Activated CD8-positive, alpha-beta memory T cell treated with anti-CD3 and anti-CD28 coated beads, Interleukin-2, amount 50 U/mL, for 1 hour (primary cell): ENCODE measurements around the gene SPACA6.

Experiments used
- DNase-seq: peaks from one replicate; pipeline ENCODE4 v3.0.0-alpha.2; 2020; ENCODE audit errors: extremely low read depth

The SPACA6 gene

GRCh38 chr19:51689751-51690453, 3.2 kb upstream of the SPACA6 start:
- no peak for DNase-seq

DNA sequence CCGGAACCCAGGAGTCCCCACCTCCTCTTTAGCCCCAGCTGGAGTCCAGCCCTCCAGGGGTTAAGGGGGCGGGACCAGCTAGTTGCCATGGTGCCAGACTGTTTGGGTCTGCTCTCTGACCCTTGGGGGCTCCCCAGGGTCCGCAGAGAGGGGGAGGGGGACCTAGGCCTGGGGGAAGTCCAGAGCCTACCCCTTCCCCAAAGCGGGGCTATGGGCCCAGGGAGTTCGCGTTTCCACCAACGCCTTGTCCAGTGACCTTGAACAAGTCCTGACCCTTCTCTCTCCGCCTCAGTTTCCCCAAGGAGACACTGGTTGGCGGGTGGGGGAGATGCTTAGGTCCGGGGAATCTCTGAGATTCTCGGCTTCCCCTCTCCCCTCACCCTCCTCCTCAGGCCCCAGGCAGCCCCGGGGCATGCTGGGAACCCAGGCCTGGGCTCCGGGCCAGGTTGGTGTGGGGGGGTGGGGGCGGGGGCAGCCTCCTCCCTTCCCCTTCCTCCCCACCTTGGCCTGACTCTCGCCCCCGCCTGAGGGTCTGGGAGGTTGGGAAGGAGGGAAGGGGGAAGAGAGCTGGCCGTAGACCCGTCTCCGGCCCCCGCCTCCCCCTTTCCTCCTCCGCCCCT, 2.6 kb upstream of the SPACA6 start:
- no peak for DNase-seq

- DNase-seq = no peak
Observed at GRCh38 chr19:51691074-51691583, 2.0 kb upstream of the SPACA6 start.

DNA sequence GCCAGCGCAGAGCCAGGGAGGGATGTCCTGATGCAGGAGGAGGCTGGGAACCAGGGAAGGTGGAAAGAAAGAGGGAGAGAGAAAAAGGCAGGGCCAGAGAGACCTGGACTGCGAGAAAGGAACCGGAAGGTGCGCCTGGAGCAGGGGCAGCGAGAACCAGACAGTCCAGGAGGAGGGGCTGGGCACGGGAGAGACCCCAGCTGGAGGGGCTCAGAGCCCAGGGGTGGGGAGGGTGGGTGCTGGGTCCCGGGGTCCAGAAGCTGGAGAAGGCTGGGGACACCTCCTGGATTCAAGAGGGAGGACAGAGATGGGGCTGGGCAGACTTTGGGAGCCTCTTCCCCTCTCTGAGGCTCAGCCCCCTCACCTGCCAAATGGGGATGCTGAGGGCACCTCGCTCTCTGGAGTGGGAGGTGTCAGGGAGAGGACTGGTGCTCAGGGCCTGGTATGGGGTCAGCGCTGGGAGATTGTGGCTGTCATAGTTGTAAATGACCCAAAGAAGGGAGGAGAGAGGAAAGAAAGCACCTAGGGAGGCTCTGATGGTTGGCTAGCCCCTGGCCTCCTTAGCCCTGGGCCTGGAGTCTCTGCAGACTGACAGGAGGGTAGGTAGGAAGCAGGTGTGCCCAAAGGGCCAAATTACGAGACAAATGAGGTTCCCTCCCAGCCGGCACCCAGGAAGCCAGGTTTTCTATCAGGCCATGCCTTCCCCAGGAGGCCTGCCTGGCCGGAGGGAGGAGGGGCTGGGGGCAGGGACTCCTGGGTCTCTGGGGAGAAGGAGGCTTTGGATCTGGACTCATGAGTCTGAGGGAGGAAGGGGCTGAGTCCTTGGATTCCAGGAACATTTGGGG, 1.3 kb upstream of the SPACA6 start:
- DNase-seq = no peak

DNA sequence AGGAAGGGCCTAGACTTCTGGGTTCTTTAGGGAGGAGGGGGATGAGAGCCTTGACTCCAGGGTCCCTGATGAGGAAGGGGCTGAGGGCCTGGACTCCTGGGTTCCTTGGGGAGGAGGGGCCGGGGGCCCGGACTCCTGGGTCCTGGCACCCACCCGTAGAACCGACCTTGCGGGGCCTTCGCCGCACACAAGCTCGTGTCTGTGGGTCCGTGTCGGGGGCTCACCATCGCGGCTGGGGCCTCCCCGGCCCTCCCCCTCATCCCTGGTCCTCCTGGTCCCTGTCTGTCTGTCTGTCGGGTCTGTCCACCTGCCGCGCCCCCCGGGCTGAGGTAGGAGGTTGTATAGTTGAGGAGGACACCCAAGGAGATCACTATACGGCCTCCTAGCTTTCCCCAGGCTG, 662 bp upstream of the SPACA6 start:
- DNase-seq = no peak

- DNase-seq = no peak
Observed at GRCh38 chr19:51693819-51694218, 689 bp downstream of the SPACA6 start.

GRCh38 chr19:51694318-51695085, 1.4 kb downstream of the SPACA6 start:
- no peak for DNase-seq

GRCh38 chr19:51695088-51695487, 2.0 kb downstream of the SPACA6 start:
- no peak for DNase-seq

DNA sequence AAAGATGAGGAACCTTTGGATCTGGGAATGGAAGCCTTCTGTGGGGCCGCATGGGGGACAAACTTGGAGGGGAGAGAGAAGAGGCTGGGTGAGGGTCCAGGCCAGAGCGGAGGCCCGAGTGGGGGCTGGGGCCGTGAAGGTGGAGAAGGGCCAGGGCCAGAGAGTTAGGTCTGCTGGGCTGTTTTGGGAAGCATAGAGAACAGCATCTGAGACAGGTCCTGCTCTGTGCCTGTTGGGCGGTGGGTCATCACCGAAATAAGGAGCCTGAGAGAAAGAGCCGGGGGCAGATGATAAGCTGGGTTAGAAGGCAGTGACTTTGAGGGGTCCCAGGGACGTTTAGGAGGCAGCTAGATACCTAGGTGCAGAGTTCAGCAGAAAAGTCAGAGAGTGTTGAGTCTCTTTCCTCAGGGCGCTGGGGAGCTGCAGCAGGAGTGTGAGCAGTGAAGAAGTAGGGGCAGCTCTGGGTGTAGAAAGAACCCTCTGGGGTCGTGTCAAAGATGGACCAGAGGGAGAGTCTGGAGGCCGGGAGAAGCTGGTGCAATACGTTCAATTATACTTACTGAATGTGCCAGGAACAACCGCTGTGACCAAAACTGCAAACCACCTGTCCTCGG, 2.7 kb downstream of the SPACA6 start:
- no peak for DNase-seq

DNA sequence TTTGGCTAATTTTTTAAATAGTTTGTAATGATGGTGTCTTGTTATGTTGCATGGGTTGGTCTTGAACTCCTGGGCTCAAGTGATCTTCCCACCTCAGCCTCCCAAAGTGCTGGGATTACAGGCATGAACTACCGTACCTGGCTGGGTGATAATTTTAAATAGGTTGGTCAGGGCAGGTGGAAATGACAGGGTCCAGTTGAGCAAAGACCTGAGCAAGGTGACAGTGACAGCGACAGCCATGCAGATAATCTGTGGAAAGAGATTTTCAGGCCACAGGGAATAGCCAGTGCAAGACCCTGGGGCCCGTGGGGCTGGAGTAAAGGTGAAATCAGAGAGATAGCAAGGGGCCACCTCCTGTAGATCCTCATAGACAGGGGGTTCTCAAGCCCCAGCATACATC, 3.5 kb downstream of the SPACA6 start:
- DNase-seq = no peak

GRCh38 chr19:51697169-51697776, 4.1 kb downstream of the SPACA6 start:
- no peak for DNase-seq

GRCh38 chr19:51698296-51698695, 5.2 kb downstream of the SPACA6 start:
- no peak for DNase-seq

DNA sequence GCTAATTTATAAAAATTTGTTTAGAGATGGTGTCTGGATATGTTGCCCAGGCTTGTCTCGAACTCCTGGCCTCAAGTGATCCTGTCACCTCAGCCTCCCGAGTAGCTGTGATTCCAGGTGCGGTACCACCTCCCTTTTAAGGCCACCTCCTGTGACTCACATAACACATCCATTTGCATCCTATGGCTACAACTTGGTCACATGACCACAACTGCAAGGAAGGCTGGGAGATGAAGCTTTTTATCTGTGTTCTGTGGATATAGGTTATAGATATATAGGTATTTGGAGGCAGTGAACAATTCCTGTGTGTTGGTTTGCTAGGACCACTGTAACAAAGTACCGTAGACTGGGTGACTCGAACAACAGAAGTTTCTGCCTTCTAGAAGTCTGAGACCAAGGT, 6.0 kb downstream of the SPACA6 start:
- no peak for DNase-seq

DNA sequence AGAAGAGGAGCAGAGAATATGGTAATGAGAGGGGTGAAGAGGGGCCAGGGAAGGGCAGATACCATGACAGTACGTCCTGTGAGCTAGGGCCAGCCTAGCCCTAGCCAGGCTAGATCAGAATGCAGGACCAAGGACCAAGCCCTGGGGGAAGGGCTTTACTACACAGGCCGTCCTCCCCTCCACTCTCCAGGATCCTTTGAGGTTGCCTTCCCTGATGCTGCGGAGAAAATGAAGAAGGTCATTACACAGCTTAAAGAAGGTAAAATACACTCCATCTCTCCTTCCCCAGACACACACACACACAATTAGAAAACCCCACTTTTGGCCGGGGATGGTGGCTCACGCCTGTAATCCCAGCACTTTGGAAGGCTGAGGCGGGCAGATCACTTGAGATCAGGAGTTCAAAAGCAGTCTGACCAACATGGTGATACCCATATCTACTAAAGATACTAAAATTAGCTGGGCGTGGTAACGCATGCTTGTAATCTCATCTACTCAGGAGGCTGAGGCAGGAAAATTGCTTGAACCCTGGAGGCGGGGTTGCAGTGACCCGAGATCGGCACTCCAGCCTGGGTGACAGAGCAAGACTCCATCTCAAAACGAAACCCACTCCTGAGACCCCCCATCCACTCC, 8.5 kb downstream of the SPACA6 start:
- DNase-seq = no peak

GRCh38 chr19:51702103-51702824, 9.1 kb downstream of the SPACA6 start:
- no peak for DNase-seq

GRCh38 chr19:51702825-51703574, 9.9 kb downstream of the SPACA6 start:
- no peak for DNase-seq

DNA sequence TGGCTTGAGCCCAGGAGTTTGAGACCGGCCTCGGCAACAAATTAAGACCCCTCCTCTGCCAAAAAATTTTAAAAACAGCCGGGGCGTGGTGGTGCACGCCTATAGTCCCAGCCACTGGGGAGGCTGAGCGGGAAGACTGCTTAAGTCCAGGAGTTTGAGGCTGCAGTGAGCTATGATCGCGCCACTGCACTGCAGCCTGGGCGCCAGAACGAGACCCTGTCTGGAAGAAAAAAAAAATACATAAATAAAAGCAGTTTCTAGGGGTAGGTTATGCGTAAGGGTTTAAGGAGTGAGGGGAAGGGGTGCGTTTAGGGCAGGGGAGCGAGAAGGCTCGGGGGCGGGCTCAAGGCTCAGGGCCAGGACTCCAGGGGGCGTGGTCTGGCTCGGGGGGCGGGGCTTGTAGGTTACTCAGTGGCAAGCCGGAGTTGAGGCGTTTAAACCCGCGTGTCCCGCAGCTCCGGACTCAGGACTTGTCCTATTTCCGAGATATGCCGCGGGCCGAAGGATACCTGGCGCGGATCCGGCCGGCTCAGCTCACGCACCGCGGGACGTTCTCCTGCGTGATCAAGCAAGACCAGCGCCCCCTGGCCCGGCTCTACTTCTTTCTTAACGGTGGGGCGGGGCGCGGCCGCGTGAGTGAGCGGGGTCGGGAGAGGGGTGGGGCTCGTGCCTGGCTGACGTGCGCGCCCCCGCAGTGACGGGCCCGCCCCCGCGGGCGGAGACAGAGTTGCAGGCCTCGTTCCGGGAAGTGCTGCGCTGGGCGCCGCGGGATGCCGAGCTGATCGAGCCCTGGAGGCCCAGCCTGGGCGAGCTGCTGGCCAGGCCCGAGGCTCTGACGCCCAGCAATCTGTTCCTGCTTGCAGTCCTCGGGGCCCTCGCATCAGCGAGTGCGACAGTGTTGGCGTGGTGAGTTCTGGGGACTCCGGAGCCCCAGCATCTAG, 10.7 kb downstream of the SPACA6 start:
- peak; percentile 88 for DNase-seq

DNA sequence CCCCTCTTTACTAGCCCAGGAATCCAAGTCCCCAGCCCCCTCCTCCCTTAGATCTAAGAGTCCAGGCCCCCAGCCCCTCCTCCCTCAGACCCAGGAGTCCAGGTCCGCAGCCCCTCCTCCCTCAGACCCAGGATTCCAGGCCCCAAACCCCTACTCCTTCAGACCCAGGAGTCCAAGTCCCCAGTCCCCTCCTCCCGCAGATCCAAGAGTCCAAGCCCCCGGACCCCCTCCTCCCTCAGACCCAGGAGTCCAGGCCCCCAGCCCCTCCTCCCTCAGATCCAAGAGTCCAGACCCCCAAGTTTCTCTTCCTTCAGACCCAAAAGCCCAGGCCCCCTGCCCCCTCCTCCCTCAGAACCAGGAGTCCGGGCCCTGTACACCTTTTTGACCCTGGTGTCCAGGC, 11.5 kb downstream of the SPACA6 start:
- no peak for DNase-seq
